Measurements from ENCODE around the gene RNF212B.

RNF212B gene

GRCh38 chr14:23307687-23308644 is 70.2 kb downstream of the RNF212B start:
- TF ChIP-seq CTCF (IDR thresholded peaks at IDR 0.05; ENCODE audit: extremely low read depth, missing control alignments): no peak
- DNase-seq (ENCODE audit: low spot score): no peak

- no peak for TF ChIP-seq CTCF (IDR thresholded peaks at IDR 0.05; ENCODE audit: extremely low read depth, missing control alignments)
- DNase-seq (ENCODE audit: low spot score): no peak
Observed at GRCh38 chr14:23308721-23309445, 71.1 kb downstream of the RNF212B start.

- DNase-seq (ENCODE audit: low spot score): no peak
- TF ChIP-seq CTCF (IDR thresholded peaks at IDR 0.05; ENCODE audit: extremely low read depth, missing control alignments): no peak
Observed at GRCh38 chr14:23310546-23310945, 72.8 kb downstream of the RNF212B start.

- TF ChIP-seq CTCF (IDR thresholded peaks at IDR 0.05; ENCODE audit: extremely low read depth, missing control alignments): no peak
Observed at GRCh38 chr14:23316300-23316699, 78.6 kb downstream of the RNF212B start.

GRCh38 chr14:23319746-23320583 is 82.2 kb downstream of the RNF212B start:
- no peak for TF ChIP-seq CTCF (IDR thresholded peaks at IDR 0.05; ENCODE audit: extremely low read depth, missing control alignments)
- no peak for DNase-seq (ENCODE audit: low spot score)

More at GRCh38 chr14:23316300-23316699, 78.6 kb downstream of the RNF212B start:
- no peak for DNase-seq (ENCODE audit: low spot score)

GRCh38 chr14:23320584-23321571 is 83.1 kb downstream of the RNF212B start, which contains the start of gene PABPN1:
TSS of gene PABPN1 (plus strand) at chr14:23321457. CDS start at chr14:23321470, 13 bp downstream.
- no peak for TF ChIP-seq CTCF (IDR thresholded peaks at IDR 0.05; ENCODE audit: extremely low read depth, missing control alignments)
- peak; percentile 98 for DNase-seq (ENCODE audit: low spot score)

Data from GM20000 (cell line).